ENCODE data around the gene MAGI1.

- TF ChIP-seq CTCF (IDR thresholded peaks at IDR 0.05) (no peak), POLR2A (IDR thresholded peaks at IDR 0.05) (no peak), POLR2AphosphoS5 (IDR thresholded peaks at IDR 0.05) (no peak)
These were observed 449.8 kb downstream of the MAGI1 start for GRCh38 chr3:65588884-65589283.
